Stimulated activated naive CD4-positive, alpha-beta T cell treated with Interleukin-2 at 50 U/mL for 16 hours (primary cell): ENCODE measurements around the gene ARMC12.

Source experiments
- DNase-seq: peaks from one replicate; lab custom pipeline; 2025; lab: John Stamatoyannopoulos, UW

ARMC12 gene

GRCh38 chr6:35718375-35718736 is 18.5 kb upstream of the ARMC12 start:
- DNase-seq, result no peak

- peak; percentile 15 for DNase-seq
Measured at GRCh38 chr6:35718911-35719381, 17.9 kb upstream of the ARMC12 start.

- no peak for DNase-seq
Measured at GRCh38 chr6:35719404-35719829, 17.4 kb upstream of the ARMC12 start.

GRCh38 chr6:35719830-35720733 is 16.8 kb upstream of the ARMC12 start:
- no peak for DNase-seq

GRCh38 chr6:35722121-35722761 is 14.6 kb upstream of the ARMC12 start:
- DNase-seq, result no peak

- no peak for DNase-seq
Measured at GRCh38 chr6:35723587-35723986, 13.2 kb upstream of the ARMC12 start.

GRCh38 chr6:35724059-35724458 is 12.8 kb upstream of the ARMC12 start:
- DNase-seq, result no peak

- DNase-seq, result no peak
Measured at GRCh38 chr6:35724471-35724870, 12.4 kb upstream of the ARMC12 start.

- DNase-seq, result no peak
Measured at GRCh38 chr6:35725081-35725708, 11.6 kb upstream of the ARMC12 start.

GRCh38 chr6:35725721-35726438 is 11.0 kb upstream of the ARMC12 start:
- no peak for DNase-seq

- DNase-seq, result no peak
Measured at GRCh38 chr6:35727231-35727934, 9.4 kb upstream of the ARMC12 start.

GRCh38 chr6:35727935-35728682 is 8.7 kb upstream of the ARMC12 start:
- peak; percentile 87 for DNase-seq

- DNase-seq, result peak; percentile 18
Measured at GRCh38 chr6:35728683-35729678, 7.9 kb upstream of the ARMC12 start.

GRCh38 chr6:35729722-35730121 is 7.1 kb upstream of the ARMC12 start:
- DNase-seq, result no peak

GRCh38 chr6:35730745-35731413 is 6.0 kb upstream of the ARMC12 start:
- no peak for DNase-seq

GRCh38 chr6:35731414-35731735 is 5.5 kb upstream of the ARMC12 start:
- DNase-seq, result peak; percentile 86

- DNase-seq, result peak; percentile 92
Measured at GRCh38 chr6:35731736-35732532, 4.9 kb upstream of the ARMC12 start.

GRCh38 chr6:35733633-35734032 is 3.2 kb upstream of the ARMC12 start:
- DNase-seq, result no peak
